Left kidney (tissue), 2 donors: ENCODE measurements around the gene PAOX. TPM values are rescaled to one million over a fixed set of nuclear protein-coding genes. Genes with fewer than 3 reads are reported as not detected.
"Not testable (repeated sequence)": the region's sequence is repeated elsewhere in the genome, so short reads cannot be mapped to it uniquely, and the experiment has no call there.

ENCODE experiments used
- DNase-seq: peaks from one replicate; pipeline ENCODE4 v3.0.0-alpha.2; 2013
- polyA plus RNA-seq: library from polyadenylated mRNA; unstranded; fragments of 120-200 nt; gene quantifications from one replicate; pipeline ENCODE4 v1.2.1, GENCODE V29; 2013; ENCODE audit not compliant: insufficient read length

PAOX gene
- polyA plus RNA-seq, 1 donor: 6.3 TPM

DNA sequence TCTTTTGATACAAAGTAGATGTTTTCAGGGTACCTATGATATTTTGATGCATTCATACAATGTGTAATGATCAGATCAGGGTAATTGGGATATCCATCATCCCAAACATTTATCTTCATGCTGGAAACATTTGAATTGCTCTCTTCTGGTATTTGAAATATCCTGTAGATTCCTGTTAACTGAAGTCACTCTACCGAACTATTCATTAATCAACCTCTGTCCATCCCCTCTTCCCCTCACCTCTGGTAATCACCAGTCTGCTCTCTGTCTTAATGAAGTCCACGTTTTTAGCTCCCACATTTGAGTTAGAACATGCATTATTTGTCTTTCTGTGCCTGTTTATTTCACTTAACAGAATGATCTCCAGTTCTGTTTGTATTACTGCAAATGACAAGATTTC, 26.2 kb downstream of the PAOX start:
- no peak for DNase-seq

DNA sequence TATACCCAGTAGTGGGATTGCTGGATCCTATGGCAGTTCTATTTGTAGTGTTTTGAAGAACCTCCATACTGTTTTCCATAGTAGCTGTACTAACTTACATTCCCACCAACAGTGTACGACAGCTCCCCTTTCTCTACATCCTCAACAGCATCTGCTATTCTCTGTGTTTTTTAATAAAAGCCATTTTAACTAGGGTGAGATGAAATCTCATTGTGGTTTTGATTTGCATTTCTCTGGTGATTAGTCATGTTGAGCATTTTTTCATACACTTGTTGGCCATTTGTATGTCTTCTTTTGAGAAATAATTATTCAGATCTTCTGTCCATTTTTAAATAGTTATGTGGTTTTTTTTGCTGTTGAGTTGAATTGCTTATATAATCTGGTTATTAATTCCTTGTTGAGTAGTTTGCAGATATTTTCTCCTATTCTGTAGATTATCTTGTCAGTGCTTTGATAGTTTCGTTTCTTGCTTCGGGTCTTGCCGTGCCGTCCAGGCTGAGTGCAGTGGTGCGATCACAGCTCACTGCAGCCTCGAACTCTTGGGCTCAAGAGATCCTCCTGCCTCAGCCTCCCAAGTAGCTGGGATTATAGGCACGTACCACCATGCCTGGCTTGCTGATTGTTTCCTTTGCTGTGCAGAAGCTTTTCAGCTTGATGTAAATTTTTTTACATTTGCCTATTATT, 26.9 kb downstream of the PAOX start:
- no peak for DNase-seq

GRCh38 chr10:133411523-133412380, 32.7 kb downstream of the PAOX start:
- no peak for DNase-seq

GRCh38 chr10:133412381-133412711, 33.3 kb downstream of the PAOX start:
- DNase-seq: no peak

DNA sequence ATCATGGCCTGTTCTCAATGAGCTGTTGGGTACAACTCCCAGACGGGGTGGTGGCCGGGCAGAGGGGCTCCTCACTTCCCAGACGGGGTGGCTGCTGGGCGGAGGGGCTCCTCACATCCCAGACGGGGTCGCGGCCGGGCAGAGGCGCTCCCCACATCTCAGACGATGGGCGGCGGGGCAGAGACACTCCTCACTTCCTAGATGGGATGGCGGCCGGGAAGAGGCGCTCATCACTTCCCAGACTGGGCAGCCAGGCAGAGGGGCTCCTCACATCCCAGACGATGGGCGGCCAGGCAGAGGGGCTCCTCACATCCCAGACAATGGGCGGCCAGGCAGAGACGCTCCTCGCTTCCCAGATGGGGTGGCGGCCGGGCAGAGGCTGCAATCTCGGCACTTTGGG, 35.3 kb downstream of the PAOX start:
- DNase-seq: not testable (repeated sequence)

GRCh38 chr10:133415752-133416151, 36.7 kb downstream of the PAOX start:
- no peak for DNase-seq

DNA sequence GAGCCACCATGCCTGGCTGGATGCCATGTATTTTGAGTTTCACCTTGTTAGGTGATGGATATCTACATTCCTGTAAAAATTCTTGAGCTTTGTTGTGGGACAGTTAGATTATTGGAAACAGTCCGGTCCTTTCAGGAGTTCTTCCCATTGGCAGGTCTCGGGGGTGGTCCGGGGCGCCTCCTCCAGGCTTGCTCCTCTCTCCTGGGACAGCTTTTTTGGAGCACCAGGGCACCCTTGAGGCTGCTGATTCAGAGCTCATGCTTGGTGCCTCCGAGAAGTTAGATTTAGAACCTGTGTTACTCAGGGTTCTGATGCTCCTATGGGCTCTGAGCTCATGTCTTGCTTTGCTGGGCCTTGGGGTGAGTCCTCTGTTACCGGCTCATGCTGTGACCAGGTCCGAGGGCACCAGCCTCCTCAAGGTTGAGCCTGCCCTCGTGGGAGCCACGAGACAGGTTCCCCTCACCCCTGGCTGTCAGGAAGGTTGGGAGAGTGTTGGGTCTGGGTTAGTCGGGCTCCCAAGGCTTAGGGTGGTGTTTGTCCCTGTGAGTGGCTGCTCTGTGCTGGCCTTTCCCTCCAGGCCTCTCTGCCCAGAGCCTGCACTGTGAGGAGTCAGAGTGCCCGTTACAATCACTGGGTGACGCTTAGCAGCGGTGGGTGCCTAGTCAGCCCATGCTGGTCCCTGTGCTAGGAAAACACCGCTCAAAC, 39.4 kb downstream of the PAOX start:
- DNase-seq: no peak

DNA sequence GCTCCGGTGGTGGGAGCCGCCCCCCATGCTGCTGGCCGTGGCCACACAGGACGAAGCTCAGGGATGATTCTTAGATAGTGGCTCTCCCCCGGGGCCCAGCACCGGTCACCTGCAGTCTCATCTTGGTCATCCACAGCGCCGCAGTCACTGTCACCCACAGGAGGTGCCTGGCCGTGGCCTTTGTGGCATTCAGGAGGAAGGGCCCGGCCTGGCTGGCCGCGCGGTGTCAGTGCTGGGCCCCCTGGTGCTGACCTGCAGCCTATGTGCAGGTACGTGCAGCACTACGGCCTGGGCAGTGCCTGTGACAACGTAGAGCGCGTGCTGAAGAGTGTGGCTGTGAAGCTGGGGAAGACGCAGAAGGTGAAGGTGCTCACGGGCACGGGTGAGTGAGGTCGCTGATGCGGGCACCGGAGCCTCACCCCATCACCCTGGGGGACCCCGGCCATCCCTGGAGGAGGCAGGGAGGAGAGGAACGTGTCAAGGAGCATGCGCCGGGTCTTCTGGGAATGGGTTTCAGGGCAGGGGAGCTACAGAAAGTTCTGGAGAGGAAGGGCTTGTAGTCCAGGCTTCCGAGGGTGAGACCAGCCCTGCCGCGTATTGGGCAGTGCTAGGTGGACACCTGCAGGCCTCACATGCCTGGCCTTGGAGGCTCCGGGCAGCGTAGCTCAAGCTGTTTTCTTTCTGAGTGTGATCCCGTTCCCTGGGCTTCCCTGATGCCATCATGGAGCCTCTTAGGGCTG, 40.3 kb downstream of the PAOX start:
- DNase-seq: no peak

- DNase-seq: no peak
These were observed 41.0 kb downstream of the PAOX start for GRCh38 chr10:133420028-133420427.

DNA sequence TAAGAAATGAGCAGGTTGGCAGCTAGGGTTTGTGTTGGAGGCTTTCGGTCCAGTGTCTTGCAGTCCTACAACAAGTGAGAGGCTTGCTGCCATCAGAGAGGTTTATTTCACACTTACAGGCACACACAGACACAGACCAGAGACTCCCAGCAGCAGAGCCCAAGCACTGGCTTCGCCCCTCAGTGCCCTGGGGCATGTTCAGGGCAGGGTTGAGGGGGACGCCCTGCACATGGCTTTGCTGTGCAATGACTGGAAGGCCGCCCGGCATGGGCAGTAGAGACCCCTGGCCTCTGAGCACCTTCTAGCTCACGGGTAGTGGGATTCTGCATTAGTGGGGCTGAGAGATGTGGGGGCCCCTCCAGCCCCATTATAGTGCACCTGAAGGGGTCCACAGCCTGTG, 41.5 kb downstream of the PAOX start:
- no peak for DNase-seq

DNA sequence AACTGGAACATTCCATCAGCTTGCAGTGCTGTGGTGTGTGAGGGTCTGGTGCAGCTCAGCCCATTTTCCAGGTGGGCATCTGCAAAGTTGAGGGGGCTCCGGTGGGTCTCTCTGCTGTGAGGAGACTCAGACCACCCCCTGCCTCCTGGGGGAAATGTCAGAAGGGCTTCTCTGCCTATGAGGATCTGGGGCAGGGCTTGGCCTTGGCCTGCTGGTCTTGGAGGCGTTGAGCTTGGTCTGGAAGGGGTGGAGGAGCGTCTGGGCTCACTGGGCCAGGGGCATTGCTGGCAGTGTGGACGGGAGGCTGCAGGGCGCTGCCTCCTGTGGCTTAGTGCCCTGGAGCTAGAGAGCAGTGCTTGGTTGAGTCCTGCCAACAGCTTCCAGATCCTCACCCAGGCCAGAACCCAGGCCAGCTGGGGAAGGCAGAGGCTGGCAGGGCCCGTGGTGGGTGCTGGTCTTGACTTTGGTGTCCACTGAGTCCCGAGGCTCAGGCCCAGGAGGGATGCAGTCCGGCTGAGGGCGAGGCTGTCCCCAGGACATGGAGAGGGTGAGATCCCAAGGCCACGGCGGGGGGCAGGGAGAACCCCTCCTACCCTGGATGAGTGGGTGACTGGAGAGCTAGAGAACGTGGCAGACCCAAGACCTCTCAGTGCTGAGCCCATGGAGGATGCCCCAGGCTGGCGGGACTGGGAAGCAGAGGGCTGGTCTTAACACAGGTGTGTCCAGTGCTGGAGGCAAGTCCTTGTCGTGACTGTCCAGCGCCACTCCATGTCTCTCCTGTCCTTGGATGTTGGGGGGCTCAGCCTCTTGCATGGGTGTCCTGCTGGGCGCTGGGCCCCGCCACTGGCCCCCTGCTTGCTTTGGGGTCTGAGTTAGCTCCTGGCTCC, 42.5 kb downstream of the PAOX start:
- DNase-seq: no peak

GRCh38 chr10:133422223-133422806, 43.3 kb downstream of the PAOX start:
- no peak for DNase-seq

GRCh38 chr10:133422807-133423771, 44.0 kb downstream of the PAOX start:
- no peak for DNase-seq

- DNase-seq: not testable (repeated sequence)
These were observed 45.0 kb downstream of the PAOX start for GRCh38 chr10:133424102-133424501.

GRCh38 chr10:133424601-133425000, 45.5 kb downstream of the PAOX start, which contains the start of gene SPRN:
TSS of gene SPRN (minus strand) at chr10:133424625. CDS start at chr10:133423681, 944 bp downstream.
- DNase-seq: not testable (repeated sequence)

GRCh38 chr10:133429571-133429970, 50.5 kb downstream of the PAOX start:
- DNase-seq: not testable (repeated sequence)

- not testable (repeated sequence) for DNase-seq
These were observed 53.0 kb downstream of the PAOX start for GRCh38 chr10:133431888-133432613.

GRCh38 chr10:133432789-133433188, 53.7 kb downstream of the PAOX start:
- DNase-seq: not testable (repeated sequence)
